Measurements from ENCODE around the gene NRG3. TPM values are rescaled to one million over a fixed set of nuclear protein-coding genes. Genes with fewer than 3 reads are reported as not detected.
A peak's percentile ranks its signal among the peaks of the same experiment; 100 is the strongest.

The NRG3 gene
- total RNA-seq, 2 donors from 2014 or later = 0.97 TPM; not detected in 1

GRCh38 chr10:82383350-82383749, 508.4 kb downstream of the NRG3 start:
- Histone ChIP-seq H3K4me1 (replicated peaks) (no peaks in the 10 kb centered on the region), H3K4me3 (no peak overlapping the region), H3K36me3 (no peaks in the 10 kb centered on the region), H3K27ac (no peak overlapping the region), H3K27me3 (replicated peaks; ENCODE audit: insufficient read depth) (no peaks in the 10 kb centered on the region), H3K9me3 (no peaks in the 10 kb centered on the region)
- intact Hi-C loops (cut with DNase I) = no loop called here
- DNase-seq (ENCODE audit: low spot score) = no peak
- TF ChIP-seq CTCF (IDR thresholded peaks at IDR 0.05) (no peak), POLR2AphosphoS5 (IDR thresholded peaks at IDR 0.05) (no peak), POLR2A (IDR thresholded peaks at IDR 0.05) (no peak)

- no peak overlapping the region for H3K4me3 ChIP-seq
- H3K4me1 ChIP-seq (replicated peaks) = no peaks in the 10 kb centered on the region
- TF ChIP-seq POLR2A (IDR thresholded peaks at IDR 0.05) (no peak), POLR2AphosphoS5 (IDR thresholded peaks at IDR 0.05) (no peak), CTCF (IDR thresholded peaks at IDR 0.05) (no peak)
- H3K27me3 ChIP-seq (replicated peaks; ENCODE audit: insufficient read depth) = no peaks in the 10 kb centered on the region
- H3K36me3 ChIP-seq = no peaks in the 10 kb centered on the region
- H3K9me3 ChIP-seq = no peaks in the 10 kb centered on the region
- DNase-seq (ENCODE audit: low spot score) = no peak
- intact Hi-C loops (cut with DNase I) = no loop called here
- H3K27ac ChIP-seq = no peak overlapping the region
- WGBS = 61% methylated on average over 5 of the region's 5 CpGs
Observed at GRCh38 chr10:82390866-82391658, 516.1 kb downstream of the NRG3 start.

- Histone ChIP-seq H3K9me3 (no peaks in the 10 kb centered on the region), H3K27ac (no peak overlapping the region), H3K4me3 (no peak overlapping the region), H3K27me3 (replicated peaks; ENCODE audit: insufficient read depth) (no peaks in the 10 kb centered on the region), H3K36me3 (no peaks in the 10 kb centered on the region), H3K4me1 (replicated peaks) (no peaks in the 10 kb centered on the region)
- intact Hi-C loops (cut with DNase I) = no loop called here
- no peak for TF ChIP-seq CTCF (IDR thresholded peaks at IDR 0.05)
- no peak for TF ChIP-seq POLR2AphosphoS5 (IDR thresholded peaks at IDR 0.05)
- TF ChIP-seq POLR2A (IDR thresholded peaks at IDR 0.05) = no peak
- DNase-seq (ENCODE audit: low spot score) = no peak
- WGBS = 30% methylated on average over 4 of the region's 4 CpGs
Observed at GRCh38 chr10:82391971-82392370, 517.0 kb downstream of the NRG3 start.

GRCh38 chr10:82392533-82392932, 517.5 kb downstream of the NRG3 start:
- Histone ChIP-seq H3K4me1 (replicated peaks) (no peaks in the 10 kb centered on the region), H3K4me3 (no peak overlapping the region), H3K36me3 (no peaks in the 10 kb centered on the region), H3K9me3 (no peaks in the 10 kb centered on the region), H3K27ac (no peak overlapping the region), H3K27me3 (replicated peaks; ENCODE audit: insufficient read depth) (no peaks in the 10 kb centered on the region)
- TF ChIP-seq POLR2AphosphoS5 (IDR thresholded peaks at IDR 0.05) (no peak), POLR2A (IDR thresholded peaks at IDR 0.05) (no peak), CTCF (IDR thresholded peaks at IDR 0.05) (no peak)
- intact Hi-C loops (cut with DNase I) = no loop called here
- DNase-seq (ENCODE audit: low spot score) = no peak

- Histone ChIP-seq H3K27ac (no peak overlapping the region), H3K4me3 (no peak overlapping the region), H3K27me3 (replicated peaks; ENCODE audit: insufficient read depth) (no peaks in the 10 kb centered on the region), H3K9me3 (no peaks in the 10 kb centered on the region), H3K4me1 (replicated peaks) (no peaks in the 10 kb centered on the region), H3K36me3 (no peaks in the 10 kb centered on the region)
- DNase-seq (ENCODE audit: low spot score) = peak; percentile 55
- TF ChIP-seq CTCF (IDR thresholded peaks at IDR 0.05) (no peak), POLR2A (IDR thresholded peaks at IDR 0.05) (no peak), POLR2AphosphoS5 (IDR thresholded peaks at IDR 0.05) (peak; percentile 55)
- intact Hi-C loops (cut with DNase I) = no loop called here
- WGBS = 27% methylated on average over 5 of the region's 5 CpGs
Observed at GRCh38 chr10:82394122-82394521, 519.1 kb downstream of the NRG3 start.

All from prostate gland (tissue), 2 donors.